ENCODE measurements around the gene ST13.
"Not testable (repeated sequence)": the region's sequence is repeated elsewhere in the genome, so short reads cannot be mapped to it uniquely, and the experiment has no call there.

Gene ST13

DNA sequence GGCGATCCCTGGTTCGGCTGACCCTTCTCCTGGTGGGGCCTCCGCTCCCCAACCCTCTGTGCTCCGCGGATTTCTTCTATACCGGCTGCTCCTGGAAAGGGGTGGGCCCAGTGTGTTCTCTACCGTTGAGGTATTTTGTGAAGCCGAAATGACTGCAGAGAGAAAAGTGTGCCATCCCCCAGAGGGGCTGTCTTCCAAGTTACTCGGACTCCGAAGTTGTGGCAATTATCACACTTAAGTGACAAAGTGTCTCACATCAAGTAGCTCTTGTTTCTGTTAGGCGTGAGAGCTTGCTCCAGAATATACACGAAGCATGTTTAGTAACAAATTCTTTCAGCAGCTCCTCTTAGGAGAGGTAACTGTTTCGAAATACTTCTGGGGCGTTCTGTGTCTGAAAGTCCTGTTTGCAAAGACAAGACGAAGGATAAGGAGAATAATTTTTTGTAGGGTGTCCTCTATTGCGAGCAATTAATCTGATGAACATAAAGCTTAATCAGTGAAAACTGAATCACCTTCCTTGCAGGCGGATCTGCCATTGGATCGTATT lies 943 bp upstream of the ST13 start:
- TF ChIP-seq, protein P1, sequence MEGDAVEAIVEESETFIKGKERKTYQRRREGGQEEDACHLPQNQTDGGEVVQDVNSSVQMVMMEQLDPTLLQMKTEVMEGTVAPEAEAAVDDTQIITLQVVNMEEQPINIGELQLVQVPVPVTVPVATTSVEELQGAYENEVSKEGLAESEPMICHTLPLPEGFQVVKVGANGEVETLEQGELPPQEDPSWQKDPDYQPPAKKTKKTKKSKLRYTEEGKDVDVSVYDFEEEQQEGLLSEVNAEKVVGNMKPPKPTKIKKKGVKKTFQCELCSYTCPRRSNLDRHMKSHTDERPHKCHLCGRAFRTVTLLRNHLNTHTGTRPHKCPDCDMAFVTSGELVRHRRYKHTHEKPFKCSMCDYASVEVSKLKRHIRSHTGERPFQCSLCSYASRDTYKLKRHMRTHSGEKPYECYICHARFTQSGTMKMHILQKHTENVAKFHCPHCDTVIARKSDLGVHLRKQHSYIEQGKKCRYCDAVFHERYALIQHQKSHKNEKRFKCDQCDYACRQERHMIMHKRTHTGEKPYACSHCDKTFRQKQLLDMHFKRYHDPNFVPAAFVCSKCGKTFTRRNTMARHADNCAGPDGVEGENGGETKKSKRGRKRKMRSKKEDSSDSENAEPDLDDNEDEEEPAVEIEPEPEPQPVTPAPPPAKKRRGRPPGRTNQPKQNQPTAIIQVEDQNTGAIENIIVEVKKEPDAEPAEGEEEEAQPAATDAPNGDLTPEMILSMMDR (conservative IDR thresholded peaks at IDR 0.05): no peak
- H3K27ac ChIP-seq: peak overlapping the region; percentile 98

DNA sequence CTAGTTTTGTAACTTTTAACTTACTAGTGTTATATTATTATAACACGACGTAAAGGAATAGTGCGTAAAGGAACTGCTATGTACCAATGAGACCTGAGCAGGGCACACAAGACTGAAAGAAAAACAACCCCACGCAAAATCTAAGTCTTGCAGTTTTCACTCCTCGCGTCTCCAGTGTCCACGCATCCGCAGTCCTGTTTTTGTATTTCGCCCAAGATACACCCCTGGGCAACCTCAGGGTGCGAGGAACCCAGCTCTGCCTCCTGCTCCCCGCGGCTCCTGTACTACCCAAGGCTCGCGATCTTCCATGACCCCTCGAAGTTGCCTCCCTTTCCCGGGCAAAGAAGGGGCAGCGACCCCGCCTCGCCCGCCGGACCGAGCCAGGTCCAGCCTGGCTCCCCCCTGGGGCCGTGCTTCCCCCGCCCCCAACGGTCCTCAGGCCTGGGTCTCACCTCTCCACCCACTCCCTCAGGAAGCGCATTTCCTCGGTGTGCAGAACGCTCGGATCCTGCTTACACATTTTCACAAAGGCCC lies 393 bp downstream of the ST13 start:
- H3K27ac ChIP-seq: peak overlapping the region; percentile 98
- TF ChIP-seq, protein P1 (conservative IDR thresholded peaks at IDR 0.05): no peak

DNA sequence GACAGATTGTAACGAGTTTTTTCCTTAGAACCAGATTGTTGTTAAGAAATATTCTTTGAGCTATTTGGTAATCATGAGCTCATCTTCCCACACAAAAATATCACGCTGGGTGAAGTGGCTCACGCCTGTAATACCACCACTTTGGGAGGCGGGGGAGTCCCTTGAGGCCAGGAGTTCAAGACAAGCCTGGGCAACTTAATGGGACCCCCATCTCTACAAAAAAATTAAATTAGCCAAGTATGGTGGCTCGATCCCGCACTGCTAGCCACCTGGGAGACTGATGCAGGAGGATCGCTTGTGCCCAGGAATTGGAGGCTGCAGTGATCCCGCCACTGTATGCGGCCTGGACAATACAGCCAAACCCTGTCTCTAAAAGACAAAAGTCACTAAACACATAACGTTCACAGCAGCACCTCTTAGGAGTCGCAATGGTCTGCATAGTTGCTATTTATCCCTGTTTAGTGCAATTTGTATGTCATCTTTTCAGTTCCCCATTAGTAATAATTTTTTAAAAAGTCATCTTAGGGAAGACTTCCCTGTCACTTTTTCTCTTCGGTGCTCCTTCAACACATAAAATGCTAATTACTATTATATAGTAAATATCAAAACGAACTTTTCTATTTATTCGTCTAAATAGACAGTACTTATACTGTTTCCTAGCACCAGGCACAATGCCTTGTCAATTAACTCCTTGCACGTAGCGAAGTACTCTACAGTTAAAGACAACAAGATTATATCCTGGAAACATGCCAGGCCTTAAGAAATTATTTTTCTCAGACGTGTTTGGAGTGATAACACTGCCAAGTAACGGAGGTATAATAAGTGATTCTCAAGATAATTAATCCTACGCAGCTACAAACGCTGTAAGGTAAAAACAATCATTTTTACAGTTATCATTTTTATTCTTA lies 1.1 kb downstream of the ST13 start:
- TF ChIP-seq, protein P1 (conservative IDR thresholded peaks at IDR 0.05): no peak
- peak overlapping the region; percentile 98 for H3K27ac ChIP-seq

DNA sequence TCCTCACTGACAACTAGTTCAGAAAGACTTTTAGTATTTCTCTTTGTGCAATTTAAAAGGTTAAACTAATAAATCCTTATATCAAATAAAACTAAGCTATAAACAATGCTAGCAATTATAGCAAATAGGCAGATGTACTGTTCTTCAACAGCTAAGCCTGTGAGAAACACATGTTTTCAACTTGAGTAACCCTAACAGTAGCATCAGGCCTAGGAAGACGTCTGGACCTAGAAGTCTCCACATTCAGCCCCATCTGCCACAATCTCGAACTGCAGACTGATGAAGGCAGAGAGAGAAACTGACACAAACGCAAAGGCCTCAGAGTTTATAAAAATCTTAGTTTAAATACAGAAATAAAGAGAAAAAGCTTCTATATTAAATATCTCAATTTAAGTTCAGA lies 2.5 kb downstream of the ST13 start:
- peak overlapping the region; percentile 98 for H3K27ac ChIP-seq
- TF ChIP-seq, protein P1 (conservative IDR thresholded peaks at IDR 0.05): no peak

DNA sequence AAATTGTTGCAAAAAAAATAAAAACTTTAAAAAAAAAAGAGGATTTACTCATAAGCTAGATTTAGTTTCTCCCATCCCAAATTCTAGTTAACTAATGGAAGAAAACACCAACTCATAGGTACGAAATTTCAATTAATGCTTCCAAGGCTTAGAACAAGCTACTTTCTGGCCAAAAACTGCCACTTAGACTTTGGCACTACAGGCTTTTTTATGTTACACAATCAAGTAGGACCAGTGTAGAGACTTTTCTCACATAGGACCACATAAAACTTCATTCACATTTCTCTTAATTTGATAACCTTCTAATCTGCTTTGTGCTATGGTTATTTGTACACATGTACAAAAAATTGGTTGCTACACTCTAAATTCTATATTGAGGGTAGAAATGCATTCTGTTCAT lies 3.1 kb downstream of the ST13 start:
- peak overlapping the region; percentile 98 for H3K27ac ChIP-seq
- TF ChIP-seq, protein P1 (conservative IDR thresholded peaks at IDR 0.05): no peak

DNA sequence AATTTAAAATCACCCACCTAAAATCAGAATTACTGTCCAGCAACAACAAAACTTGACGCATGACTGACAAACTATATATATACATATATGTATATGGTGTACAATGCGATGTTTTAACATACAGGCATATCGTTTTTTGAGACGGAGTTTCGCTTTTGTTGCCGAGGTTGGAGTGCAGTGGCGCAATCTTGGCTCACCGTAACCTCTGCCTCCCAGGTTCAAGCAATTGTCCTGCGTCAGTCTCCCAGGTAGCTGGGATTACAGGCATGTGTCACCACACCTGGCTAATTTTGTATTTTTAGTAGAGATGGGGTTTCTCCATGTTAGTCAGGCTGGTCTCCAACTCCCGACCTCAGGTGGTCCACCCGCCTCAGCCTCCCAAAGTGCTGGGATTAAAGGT lies 10.6 kb downstream of the ST13 start:
- not testable (repeated sequence) for H3K27ac ChIP-seq

DNA sequence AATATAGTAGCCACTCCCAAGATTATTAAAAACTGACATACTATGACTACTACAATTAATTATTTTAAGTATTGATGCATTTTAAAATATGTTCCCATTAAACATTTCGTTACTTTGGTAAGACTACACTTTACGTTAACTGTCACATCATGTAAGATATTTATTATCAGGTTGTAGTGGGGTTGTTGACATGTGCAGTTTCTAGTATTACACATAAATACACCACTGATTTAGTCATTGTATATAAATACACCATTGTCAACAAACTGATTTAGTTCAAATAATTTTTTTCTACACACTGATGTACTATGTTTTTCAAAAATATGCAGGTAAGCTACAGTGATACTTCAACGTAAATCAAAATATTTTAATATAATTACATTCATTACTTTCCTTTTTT lies 11.5 kb downstream of the ST13 start:
- TF ChIP-seq, protein P1 (conservative IDR thresholded peaks at IDR 0.05): no peak
- no peak overlapping the region for H3K27ac ChIP-seq

DNA sequence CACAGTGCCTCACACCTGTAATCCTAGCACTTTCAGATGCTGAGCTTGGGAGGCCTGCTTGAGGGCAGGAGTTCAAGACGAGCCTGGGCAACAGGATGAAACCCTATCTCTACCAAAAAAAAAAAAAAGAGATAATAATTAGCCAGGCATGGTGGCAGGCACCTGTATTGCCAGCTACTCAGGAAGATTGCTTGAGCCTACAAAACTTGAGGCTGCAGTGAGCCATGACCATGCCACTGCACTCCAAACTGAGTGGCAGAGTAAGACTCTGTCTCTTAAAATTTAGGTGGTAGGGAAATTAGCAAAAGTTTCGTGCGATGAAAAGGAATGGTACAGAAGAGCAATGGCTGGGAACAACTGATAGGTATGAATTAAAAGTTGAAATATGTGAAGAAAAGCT lies 18.0 kb downstream of the ST13 start:
- H3K27ac ChIP-seq: no peak overlapping the region
- TF ChIP-seq, protein P1 (conservative IDR thresholded peaks at IDR 0.05): no peak

Data from VCaP (cell line).